ENCODE measurements around the gene CFAP100. TPM values are rescaled to one million over a fixed set of nuclear protein-coding genes. Genes with fewer than 3 reads are reported as not detected.

CFAP100 gene
- total and polyA plus RNA-seq, 10 donors: not detected

DNA sequence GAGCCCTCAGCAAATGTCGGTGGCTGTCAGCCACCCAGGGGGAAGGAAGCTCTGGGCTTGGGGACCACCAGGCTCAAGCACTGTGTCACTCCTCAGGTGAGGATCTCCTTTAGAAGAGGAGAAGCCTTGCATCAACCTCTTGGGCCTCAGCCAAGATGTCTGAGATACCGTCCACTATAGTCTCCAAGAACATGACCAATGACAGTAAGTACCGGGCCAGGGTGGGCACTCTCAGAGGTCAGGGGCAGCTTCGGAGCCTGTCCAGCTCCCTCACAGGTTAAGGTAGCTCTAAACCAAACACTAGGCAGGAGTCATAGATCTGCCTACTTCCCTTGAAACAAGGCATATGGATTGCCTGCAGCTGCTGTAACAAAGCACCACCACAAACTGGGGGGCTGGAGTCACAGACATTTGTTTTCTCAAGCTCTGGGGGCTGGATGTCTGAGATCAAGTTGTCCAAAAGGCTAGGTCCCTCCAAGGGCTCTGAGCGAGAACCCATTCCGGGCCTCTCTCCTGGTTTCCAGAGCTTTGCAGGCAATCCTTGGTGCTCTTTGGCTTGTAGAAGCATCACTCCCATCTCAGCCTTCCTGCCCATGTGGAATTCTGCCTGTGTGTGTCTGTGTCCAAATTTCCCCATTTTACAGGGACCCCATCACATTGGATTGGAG, 1.3 kb downstream of the CFAP100 start:
- Histone ChIP-seq H3K9me3 (peaks cover 0 to 21% (median 9%) of the 10 kb centered on the region in 8 donors), H3K4me1 (peaks cover 0 to 6% (median 0%) of the 10 kb centered on the region in 6 donors), H3K36me3 (no peaks in the 10 kb centered on the region), H3K27me3 (replicated peaks in 1 of 7) (peaks cover 0 to 53% (median 11%) of the 10 kb centered on the region in 7 donors), H3K4me3 (no peak overlapping the region), H3K27ac (no peak overlapping the region)
- DNase-seq: peak; percentile 51
- intact Hi-C loops (cut with DNase I; ENCODE audit: low total_unique reads): no loop called here
- TF ChIP-seq POLR2AphosphoS5 (IDR thresholded peaks at IDR 0.05) (no peak), POLR2A (IDR thresholded peaks at IDR 0.05) (no peak)
- TF ChIP-seq, protein P1, sequence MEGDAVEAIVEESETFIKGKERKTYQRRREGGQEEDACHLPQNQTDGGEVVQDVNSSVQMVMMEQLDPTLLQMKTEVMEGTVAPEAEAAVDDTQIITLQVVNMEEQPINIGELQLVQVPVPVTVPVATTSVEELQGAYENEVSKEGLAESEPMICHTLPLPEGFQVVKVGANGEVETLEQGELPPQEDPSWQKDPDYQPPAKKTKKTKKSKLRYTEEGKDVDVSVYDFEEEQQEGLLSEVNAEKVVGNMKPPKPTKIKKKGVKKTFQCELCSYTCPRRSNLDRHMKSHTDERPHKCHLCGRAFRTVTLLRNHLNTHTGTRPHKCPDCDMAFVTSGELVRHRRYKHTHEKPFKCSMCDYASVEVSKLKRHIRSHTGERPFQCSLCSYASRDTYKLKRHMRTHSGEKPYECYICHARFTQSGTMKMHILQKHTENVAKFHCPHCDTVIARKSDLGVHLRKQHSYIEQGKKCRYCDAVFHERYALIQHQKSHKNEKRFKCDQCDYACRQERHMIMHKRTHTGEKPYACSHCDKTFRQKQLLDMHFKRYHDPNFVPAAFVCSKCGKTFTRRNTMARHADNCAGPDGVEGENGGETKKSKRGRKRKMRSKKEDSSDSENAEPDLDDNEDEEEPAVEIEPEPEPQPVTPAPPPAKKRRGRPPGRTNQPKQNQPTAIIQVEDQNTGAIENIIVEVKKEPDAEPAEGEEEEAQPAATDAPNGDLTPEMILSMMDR (IDR thresholded peaks at IDR 0.05 in 8 of 11, conservative IDR thresholded peaks at IDR 0.05 in 3 of 11): no peak
- WGBS, 5 donors: 92 to 96% (median 93%) methylated on average over 3 to 6 of the region's 6 CpGs

DNA sequence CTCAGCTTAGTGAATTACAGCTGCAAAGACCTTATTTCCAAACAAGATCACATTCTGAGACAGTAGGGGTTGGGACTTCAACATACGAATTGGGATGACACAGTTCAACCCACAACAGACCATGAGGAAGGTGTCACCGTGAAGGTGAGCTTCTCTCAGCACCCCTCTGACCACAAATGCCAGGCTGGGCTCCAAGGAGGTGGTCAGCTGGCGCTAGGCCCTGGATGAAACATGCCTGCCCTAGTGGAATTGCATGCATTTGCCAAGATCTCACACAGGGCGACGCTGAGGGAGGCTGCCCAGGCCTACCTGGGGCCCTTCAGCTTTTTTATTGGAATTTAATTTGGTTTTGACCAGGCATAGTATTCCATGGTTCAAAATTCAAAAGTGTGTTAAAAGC, 1.8 kb downstream of the CFAP100 start:
- Histone ChIP-seq H3K4me3 (no peak overlapping the region), H3K4me1 (peaks cover 0 to 6% (median 0%) of the 10 kb centered on the region in 6 donors), H3K27me3 (replicated peaks in 1 of 7) (peaks cover 0 to 50% (median 11%) of the 10 kb centered on the region in 7 donors), H3K36me3 (no peaks in the 10 kb centered on the region), H3K27ac (no peak overlapping the region), H3K9me3 (peaks cover 0 to 21% (median 9%) of the 10 kb centered on the region in 8 donors)
- peak; percentile 39 for DNase-seq
- 79 to 93% (median 85%) methylated on average over 5 of the region's 5 CpGs for WGBS, 5 donors
- TF ChIP-seq POLR2AphosphoS5 (IDR thresholded peaks at IDR 0.05): no peak
- no peak for TF ChIP-seq POLR2A (IDR thresholded peaks at IDR 0.05)
- TF ChIP-seq, protein P1 (IDR thresholded peaks at IDR 0.05 in 8 of 11, conservative IDR thresholded peaks at IDR 0.05 in 3 of 11): no peak
- intact Hi-C loops (cut with DNase I; ENCODE audit: low total_unique reads): no loop called here

DNA sequence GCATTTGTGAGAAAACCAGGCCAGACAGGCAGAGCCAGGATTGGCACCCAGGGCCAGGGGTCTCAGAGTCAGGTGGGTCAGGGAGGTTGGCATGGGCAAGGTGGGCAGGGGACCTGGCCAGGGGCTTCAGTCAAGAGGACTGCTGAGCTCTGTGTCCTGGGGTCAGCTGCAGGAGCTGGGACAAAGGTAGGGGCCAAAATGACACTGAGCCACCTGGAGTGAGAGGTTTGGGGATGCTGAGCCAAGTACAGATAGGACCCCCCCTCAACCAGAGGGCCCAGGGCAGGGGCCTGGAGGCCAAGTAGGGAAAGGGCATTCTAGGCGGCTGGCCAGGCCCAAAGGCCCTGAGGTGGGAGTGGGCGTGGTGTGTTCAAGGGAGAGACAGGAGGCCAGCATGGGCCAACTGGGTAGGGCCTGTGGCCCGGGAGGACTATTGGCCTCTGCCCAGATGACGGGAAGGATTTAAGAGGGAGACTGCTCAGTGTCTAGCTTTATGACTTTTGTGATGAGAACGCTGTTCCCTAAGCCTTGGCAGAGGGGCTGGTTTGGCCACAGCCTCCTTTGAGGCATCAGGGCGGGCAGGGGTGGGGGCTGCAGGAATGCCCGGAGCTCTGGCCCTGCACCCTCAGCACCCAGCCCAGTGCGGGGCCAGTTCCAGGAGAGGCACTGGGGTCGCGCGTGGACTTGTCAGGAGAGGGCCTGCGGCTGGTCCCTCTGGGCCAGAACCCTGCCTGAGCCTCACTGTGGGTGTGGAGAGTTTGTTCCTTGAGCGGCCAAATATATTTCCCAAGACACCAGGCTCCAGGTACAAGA, 3.1 kb downstream of the CFAP100 start:
- Histone ChIP-seq H3K4me1 (peaks cover 0 to 6% (median 0%) of the 10 kb centered on the region in 6 donors), H3K27ac (no peak overlapping the region), H3K27me3 (replicated peaks in 1 of 7) (peaks cover 0 to 48% (median 11%) of the 10 kb centered on the region in 7 donors), H3K4me3 (no peak overlapping the region), H3K9me3 (peaks cover 0 to 21% (median 9%) of the 10 kb centered on the region in 8 donors), H3K36me3 (no peaks in the 10 kb centered on the region)
- peak; percentile 61 for DNase-seq
- intact Hi-C loops (cut with DNase I; ENCODE audit: low total_unique reads): no loop called here
- TF ChIP-seq POLR2A (IDR thresholded peaks at IDR 0.05) (no peak), POLR2AphosphoS5 (IDR thresholded peaks at IDR 0.05) (no peak)
- TF ChIP-seq, protein P1 (IDR thresholded peaks at IDR 0.05 in 8 of 11, conservative IDR thresholded peaks at IDR 0.05 in 3 of 11): no peak
- WGBS, 5 donors: 86 to 97% (median 94%) methylated on average over 11 to 13 of the region's 13 CpGs
